HepG2 (cell line): ENCODE data around the gene TMEM229B. TPM values are rescaled to one million over a fixed set of nuclear protein-coding genes. Genes with fewer than 3 reads are reported as not detected.
"Not testable (repeated sequence)": the region's sequence is repeated elsewhere in the genome, so short reads cannot be mapped to it uniquely, and the experiment has no call there.

ENCODE experiments used
- ATAC-seq: fragments of 200-7000 bp; cut with Tn5 transposase; 3 replicates; pipeline ENCODE4 v1.9.1; 2020; ENCODE audit warnings: mild to moderate bottlenecking, moderate library complexity
- BruUV-seq: library from RNA; stranded (reverse); fragments of 400-500 nt; replicated peaks from 2 replicates; lab custom pipeline; 2021; lab: Mats Ljungman, UMichigan
- CTCF ChIA-PET: fragments of 300-600 bp; formaldehyde crosslinking; extraction: SDS; loops from one replicate; lab custom pipeline; 2021; ENCODE audit warnings: low total read pairs, inconsistent platforms, low intra/inter-chr PET ratio; lab: Yijun Ruan, JAX
- POLR2A ChIA-PET: fragments of 350-600 bp; sonication (Branson Sonifier 250); formaldehyde crosslinking; loops from one replicate; lab custom pipeline; 2020; ENCODE audit warnings: antibody characterized with exemption, inconsistent platforms; lab: Yijun Ruan, JAX
- DNase-seq: peaks from one replicate; pipeline ENCODE4 v3.0.0-alpha.2; 2015; ENCODE audit warnings: low spot score
- FAIRE-seq: peaks from 3 replicates; lab custom pipeline; 2011; peaks lifted over from hg19 to GRCh38; lab: Jason Lieb, UNC
- H2AFZ ChIP-seq: one replicate; pipeline ENCODE4 v1.6.1; 2011; ENCODE audit warnings: low read length, inconsistent platforms
- H3K27ac ChIP-seq: fragments of 300-600 bp; 3 replicates; pipeline ENCODE4 v1.8.0; 2011; ENCODE audit warnings: mixed run types, mild to moderate bottlenecking, mixed read lengths, low read length, inconsistent platforms; ENCODE audit not compliant: insufficient read depth; ENCODE audit errors: extremely low read length
- H3K27me3 ChIP-seq, 2 experiments: fragments of 200-600 bp in 1 of 2; 2 replicates in 1 of 2; 3 replicates in 1 of 2; pipeline versions ENCODE4 v1.6.0 to v1.8.0; 2011; ENCODE audit warnings: low read length in 2 of 2, mild to moderate bottlenecking in 2 of 2, moderate library complexity in 2 of 2, inconsistent platforms in 1 of 2; ENCODE audit not compliant: insufficient read depth in 2 of 2, control insufficient read depth in 1 of 2
- H3K36me3 ChIP-seq, 2 experiments: fragments of 200-600 bp in 1 of 2; replicated peaks in 1 of 2; 2 replicates in 1 of 2; 3 replicates in 1 of 2; pipeline versions ENCODE4 v1.5.1 to v1.8.0; 2011; ENCODE audit warnings: low read length in 2 of 2, inconsistent platforms in 1 of 2; ENCODE audit not compliant: insufficient read depth in 2 of 2, control insufficient read depth in 1 of 2
- H3K4me1 ChIP-seq: 2 replicates; pipeline ENCODE4 v1.5.1; 2012; ENCODE audit warnings: low read length, inconsistent platforms; ENCODE audit not compliant: insufficient read depth
- H3K4me2 ChIP-seq: 2 replicates; pipeline ENCODE4 v1.6.0; 2011; ENCODE audit warnings: low read depth, low read length, inconsistent platforms
- H3K4me3 ChIP-seq, 3 experiments: fragments of 200-600 bp in 1 of 3; sonication (generic), shearing (Covaris generic) in 1 of 3; replicated peaks in 1 of 3; 2 replicates each; pipeline ENCODE4 v1.5.1; 2011 to 2016; ENCODE audit warnings: low read length in 3 of 3, inconsistent platforms in 2 of 3, low read depth in 2 of 3, mild to moderate bottlenecking in 2 of 3, control low read depth in 1 of 3, mixed read lengths in 1 of 3; ENCODE audit not compliant: insufficient read depth in 1 of 3
- H3K79me2 ChIP-seq: one replicate; pipeline ENCODE4 v1.6.1; 2011; ENCODE audit warnings: low read length, inconsistent platforms; ENCODE audit not compliant: insufficient read depth
- H3K9ac ChIP-seq: 2 replicates; pipeline ENCODE4 v1.6.0; 2011; ENCODE audit warnings: mild to moderate bottlenecking, low read depth, low read length, inconsistent platforms; ENCODE audit not compliant: insufficient read depth
- H3K9me3 ChIP-seq: 2 replicates; pipeline ENCODE4 v1.5.1; 2012; ENCODE audit warnings: mild to moderate bottlenecking, low read length
- H4K20me1 ChIP-seq: 2 replicates; pipeline ENCODE4 v1.6.0; 2011; ENCODE audit warnings: inconsistent platforms, mild to moderate bottlenecking, low read length, moderate library complexity; ENCODE audit not compliant: insufficient read depth
- HNF4A ChIP-seq: sonication (generic); formaldehyde crosslinking; IDR thresholded peaks from 2 replicates; pipeline ENCODE4 v1.4.0; 2020; ENCODE audit warnings: missing genetic modification reagents
- HNRNPLL ChIP-seq: fragments of 200-400 bp; formaldehyde crosslinking; IDR thresholded peaks from 2 replicates; pipeline ENCODE4 v1.6.1; 2017; ENCODE audit warnings: mild to moderate bottlenecking, low read depth, low read length; ENCODE audit not compliant: poor library complexity, severe bottlenecking
- LCORL ChIP-seq, 2 experiments: fragments of 450-650 bp in 1 of 2; sonication (generic) in 1 of 2; formaldehyde crosslinking in 1 of 2; IDR thresholded peaks; 2 replicates each; pipeline versions ENCODE4 v1.5.0 to v1.6.1; 2017 to 2020; ENCODE audit warnings: antibody characterized with exemption in 1 of 2, missing genetic modification reagents in 1 of 2
- NCOR1 ChIP-seq: fragments of 200-600 bp; sonication (generic); IDR thresholded peaks from 2 replicates; pipeline ENCODE4 v1.7.0; 2017; ENCODE audit warnings: antibody characterized with exemption, low read length, borderline replicate concordance
- PAXIP1 ChIP-seq: sonication (generic); formaldehyde crosslinking; conservative IDR thresholded peaks from 2 replicates; pipeline ENCODE4 v1.4.0; 2020; ENCODE audit warnings: mild to moderate bottlenecking, missing genetic modification reagents, moderate library complexity
- ZNF138 ChIP-seq: sonication (generic); formaldehyde crosslinking; IDR thresholded peaks from 2 replicates; pipeline ENCODE4 v1.5.0; 2020; ENCODE audit warnings: mild to moderate bottlenecking, low read depth, missing genetic modification reagents
- ZNF205 ChIP-seq: IDR thresholded peaks from 2 replicates; pipeline ENCODE4 v1.6.1; 2018; ENCODE audit warnings: missing biosample characterization, missing genetic modification reagents
- ZNF816 ChIP-seq: sonication (generic); formaldehyde crosslinking; IDR thresholded peaks from 2 replicates; pipeline ENCODE4 v1.8.0; 2022; ENCODE audit warnings: missing genetic modification reagents, mild to moderate bottlenecking, borderline replicate concordance
- WGBS: methylation state at CpG from one replicate; pipeline ENCODE4 v1.1.6; 2017; ENCODE audit warnings: low lambda C conversion rate; 5-methylcytosine and 5-hydroxymethylcytosine counted together
- in situ Hi-C: cut with HindIII; loops from 2 replicates; pipeline ENCODE4 v1.10.0; 2017; ENCODE audit warnings: low pct_unique_long_range_greater_than_20kb; ENCODE audit not compliant: extremely low pct_ligation_motif_present
- intact Hi-C: fragments of 100-400 bp; cut with micrococcal nuclease; formaldehyde crosslinking; loops from one replicate; pipeline ENCODE4 v1.10.0; 2022; ENCODE audit not compliant: unreplicated experiment
- polyA plus RNA-seq, 8 experiments: library from polyadenylated mRNA; depleted of rRNA in 3 of 8; stranded (reverse) in 7 of 8; unstranded in 1 of 8; fragments of >200 nt; fragmentation: Illumina TruSeq in 4 of 8; extraction: Trizol in 4 of 8; gene quantifications; 2 replicates each; pipeline versions ENCODE4 v1.2.1 to v1.2.3, GENCODE V29; 2011 to 2016; ENCODE audit warnings: low read depth in 4 of 8, missing spikeins in 1 of 8, mixed read lengths in 1 of 8; ENCODE audit not compliant: insufficient read depth in 1 of 8
- total RNA-seq, 5 experiments: library from RNA; depleted of rRNA; stranded (reverse); fragments of >200 nt; fragmentation: Illumina TruSeq; extraction: Trizol; gene quantifications; 2 replicates each; pipeline ENCODE4 v1.2.3, GENCODE V29; 2016; ENCODE audit warnings: low read depth in 1 of 5

TMEM229B gene
- total and polyA plus RNA-seq, 2 of the 13 experiments (the other 11 are each of a cell fraction or from before 2014, with no cell fraction given) = 0.69 to 1.1 TPM

- CTCF ChIA-PET; H3K4me3 ChIP-seq; H3K9me3 ChIP-seq; H3K4me2 ChIP-seq; POLR2A ChIA-PET; H3K9ac ChIP-seq; H3K27me3 ChIP-seq; FAIRE-seq; H2AFZ ChIP-seq; ATAC-seq; BruUV-seq; H3K36me3 ChIP-seq; intact Hi-C loops; in situ Hi-C loops; H3K27ac ChIP-seq; DNase-seq; H3K79me2 ChIP-seq; H4K20me1 ChIP-seq; TF ChIP-seq LCORL (CRISPR knock-in tag; IDR thresholded peaks at IDR 0.05): not testable (repeated sequence)
- TF ChIP-seq LCORL (IDR thresholded peaks at IDR 0.05) (peak; percentile 14; the same call in 1 of the 2 replicates), NCOR1 (peak; percentile 23; the same call in 1 of the 2 replicates), PAXIP1 (peak; percentile 19; the same call in 1 of the 2 replicates), HNF4A (CRISPR knock-in tag) (peak; percentile 53; the same call in 1 of the 2 replicates)
- peaks cover 16% of the 10 kb centered on the region for H3K4me1 ChIP-seq
- 26% methylated on average over 6 of the region's 6 CpGs for WGBS
Measured at GRCh38 chr14:67451667-67452066, 36.9 kb downstream of the TMEM229B start.

- no peak for FAIRE-seq
- Histone ChIP-seq H3K4me1 (peaks cover 26% of the 10 kb centered on the region), H2AFZ (no peak overlapping the region), H3K9ac (no peak overlapping the region), H3K4me2 (no peak overlapping the region), H3K27me3 (no peaks in the 10 kb centered on the region), H3K4me3 (no peak overlapping the region), H3K27ac (no peak overlapping the region), H3K36me3 (no peaks in the 10 kb centered on the region), H4K20me1 (no peaks in the 10 kb centered on the region), H3K9me3 (no peaks in the 10 kb centered on the region), H3K79me2 (no peaks in the 10 kb centered on the region)
- no peak for DNase-seq
- TF ChIP-seq HNRNPLL = no peak
- no peak for TF ChIP-seq ZNF816 (CRISPR knock-in tag)
- TF ChIP-seq ZNF205 (CRISPR knock-in tag) = no peak
- no peak for TF ChIP-seq ZNF138 (CRISPR knock-in tag)
- ChIA-PET CTCF (no interaction called here), POLR2A (no interaction called here)
- no peak for ATAC-seq
- in situ Hi-C loops = no loop called here
- BruUV-seq = no TSS peak
- WGBS = 75% methylated on average over 2 of the region's 2 CpGs
- intact Hi-C loops = no loop called here
Measured at GRCh38 chr14:67449096-67449495, 39.4 kb downstream of the TMEM229B start.
